GM10847 (cell line): Measurements from ENCODE around the gene DCAF4.

Source experiments
- POLR2A ChIP-seq: IDR thresholded peaks from 2 replicates; pipeline ENCODE4 v1.6.1; 2011; ENCODE audit not compliant: insufficient read length; ENCODE audit errors: extremely low read depth

Gene DCAF4

DNA sequence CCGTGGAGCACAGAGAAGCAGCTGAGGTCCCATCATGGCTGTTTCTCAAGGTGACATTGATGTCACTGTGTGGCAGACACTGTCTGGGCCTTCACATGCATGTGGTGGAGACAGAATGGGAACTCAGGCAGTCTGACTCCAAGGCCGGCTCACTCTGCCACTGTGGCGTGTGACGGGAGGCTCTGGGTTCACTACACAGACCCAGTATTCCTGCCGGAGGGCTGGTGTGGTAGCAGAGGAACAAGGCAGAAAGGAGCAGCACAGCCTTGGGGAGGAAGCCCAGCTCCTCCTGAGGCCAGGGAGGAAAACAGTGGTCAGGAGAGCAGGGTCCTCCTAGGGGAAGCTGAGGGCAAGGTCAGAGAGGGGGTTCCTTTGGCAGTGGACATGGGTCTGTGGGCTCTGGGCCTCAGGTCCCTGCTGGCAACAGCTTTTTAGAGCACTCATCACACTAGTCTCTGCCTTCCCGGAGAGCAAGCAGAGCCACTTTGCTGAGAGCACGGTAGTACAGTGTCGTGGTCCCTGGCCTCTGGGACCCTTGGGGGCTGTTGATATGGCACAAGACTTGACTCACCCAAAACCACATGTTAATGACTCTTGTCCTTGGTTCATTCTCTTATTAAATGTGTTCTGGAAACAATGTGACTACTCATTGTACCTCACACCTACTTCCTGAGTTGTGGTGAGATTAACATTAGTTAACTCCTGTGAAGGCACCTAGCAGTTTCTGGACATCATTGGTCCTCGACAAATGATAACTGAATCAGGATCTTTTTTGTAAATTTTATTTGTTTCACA is 21.3 kb downstream of the DCAF4 start:
- no peak for TF ChIP-seq POLR2A

DNA sequence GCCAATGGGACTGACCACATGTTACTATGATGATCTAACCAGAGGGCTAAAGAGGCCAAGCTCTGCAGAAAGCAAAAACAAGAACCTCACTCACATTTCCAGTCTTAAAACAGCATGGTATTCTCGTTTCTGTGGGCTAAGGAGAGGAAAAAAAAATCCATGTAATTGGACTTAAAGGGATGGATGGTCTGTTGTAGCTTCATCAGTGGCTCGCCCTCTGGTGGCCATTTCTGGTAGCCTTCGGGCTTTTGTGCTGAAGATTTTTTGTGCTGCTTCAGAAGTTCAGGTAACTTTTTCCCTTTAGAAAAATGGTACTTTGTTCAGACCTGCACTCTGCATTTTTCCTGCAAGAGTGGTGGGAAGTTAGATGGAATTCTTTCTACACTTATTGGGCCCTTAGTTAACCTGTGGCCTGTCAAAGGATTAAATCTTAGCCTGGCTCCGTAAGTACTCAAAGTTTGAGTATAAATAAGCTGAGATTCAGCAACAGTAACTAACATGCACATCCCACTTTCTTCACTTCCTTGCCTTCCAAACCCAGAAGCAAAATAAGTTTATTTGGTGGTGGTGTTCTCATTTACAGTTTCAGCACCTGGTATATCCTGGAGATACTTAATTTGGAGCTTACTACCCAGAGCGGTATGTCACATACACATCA is 22.3 kb downstream of the DCAF4 start:
- TF ChIP-seq POLR2A: no peak

DNA sequence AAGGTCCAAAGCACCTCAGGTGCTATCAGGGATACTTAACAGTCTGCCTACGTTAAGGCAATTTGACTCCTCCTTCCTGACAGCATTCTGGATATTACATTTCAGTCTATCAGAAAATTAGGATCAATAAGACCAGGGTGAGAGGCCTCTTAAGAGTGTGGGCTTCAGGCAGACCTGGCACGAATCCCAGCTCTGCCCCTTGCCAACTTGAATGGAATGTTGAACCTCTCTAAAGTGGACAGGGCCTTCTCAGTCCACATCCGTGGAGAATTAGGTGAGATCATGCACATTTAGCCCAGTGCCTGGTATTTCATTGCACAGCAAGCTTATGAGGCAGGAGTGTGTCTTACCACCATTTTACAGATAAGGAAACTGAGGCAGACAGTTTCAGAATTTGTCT is 25.9 kb downstream of the DCAF4 start:
- no peak for TF ChIP-seq POLR2A

DNA sequence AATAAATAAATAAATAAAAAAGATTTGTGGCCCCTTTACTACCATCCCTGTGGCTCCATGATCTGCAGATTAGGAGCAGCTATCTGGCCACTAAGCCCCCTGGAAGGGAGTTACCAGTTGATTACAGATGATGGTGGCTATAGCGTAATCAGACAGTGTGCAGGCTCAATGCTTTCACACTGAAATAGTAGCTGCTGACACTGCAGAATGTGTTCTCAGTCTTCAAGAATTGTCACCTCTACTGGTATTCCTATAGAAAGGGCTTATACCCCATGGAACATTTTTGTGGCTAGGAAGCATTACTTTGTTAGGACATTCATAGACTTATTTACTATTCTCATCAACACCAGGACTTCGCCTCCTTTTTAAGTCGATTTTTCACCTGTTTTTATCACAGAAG is 30.9 kb downstream of the DCAF4 start:
- no peak for TF ChIP-seq POLR2A

DNA sequence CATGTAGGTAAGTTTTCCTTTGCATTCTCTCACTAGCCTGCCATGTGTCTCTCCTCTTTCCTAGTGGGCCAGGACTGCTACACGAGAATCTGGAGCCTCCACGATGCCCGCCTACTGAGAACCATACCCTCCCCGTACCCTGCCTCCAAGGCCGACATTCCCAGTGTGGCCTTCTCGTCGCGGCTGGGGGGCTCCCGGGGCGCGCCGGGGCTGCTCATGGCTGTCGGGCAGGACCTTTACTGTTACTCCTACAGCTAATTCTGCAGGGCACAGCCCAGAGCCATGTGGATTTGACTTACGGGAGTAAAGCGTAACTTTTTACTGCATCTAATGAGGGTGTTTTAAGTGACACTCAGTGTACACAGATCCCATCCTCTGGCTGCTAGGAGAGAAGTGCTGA is 32.3 kb downstream of the DCAF4 start:
- no peak for TF ChIP-seq POLR2A

DNA sequence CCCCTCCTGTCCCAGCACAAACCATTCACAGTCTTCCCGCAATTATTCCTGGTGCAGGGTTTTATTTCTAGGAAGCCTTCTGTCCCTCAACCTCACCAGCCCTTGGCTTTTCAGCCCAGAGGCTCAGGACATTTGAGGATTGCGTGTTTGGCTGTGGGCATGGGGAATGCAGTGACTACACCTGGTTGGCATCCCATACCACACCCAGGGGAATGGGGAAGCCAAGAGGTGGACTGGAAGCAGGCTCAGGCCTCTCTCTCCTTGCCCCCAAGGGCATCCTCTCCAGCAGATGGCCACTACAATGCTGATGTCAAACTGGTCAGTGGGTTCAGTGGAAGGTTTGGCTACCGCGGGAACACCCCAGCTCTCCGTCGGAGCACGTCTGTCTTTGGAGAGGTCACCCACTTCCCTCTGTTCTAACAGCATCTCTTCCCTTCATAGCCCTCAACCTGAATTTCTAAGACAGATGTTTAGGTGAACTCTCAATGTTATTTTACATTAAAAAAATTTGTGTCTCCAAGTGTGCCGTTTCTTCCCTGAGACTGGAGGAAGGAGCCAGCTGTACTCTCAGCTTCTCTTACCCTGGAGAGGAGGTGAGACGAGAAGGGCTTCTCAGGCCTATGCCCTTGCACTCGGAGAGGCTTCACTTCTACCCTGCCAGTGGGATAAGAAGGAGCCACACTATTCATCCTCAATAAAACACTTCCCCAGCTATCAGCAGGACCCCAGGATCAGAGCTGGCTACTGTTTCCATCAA is 35.5 kb downstream of the DCAF4 start:
- TF ChIP-seq POLR2A: no peak

DNA sequence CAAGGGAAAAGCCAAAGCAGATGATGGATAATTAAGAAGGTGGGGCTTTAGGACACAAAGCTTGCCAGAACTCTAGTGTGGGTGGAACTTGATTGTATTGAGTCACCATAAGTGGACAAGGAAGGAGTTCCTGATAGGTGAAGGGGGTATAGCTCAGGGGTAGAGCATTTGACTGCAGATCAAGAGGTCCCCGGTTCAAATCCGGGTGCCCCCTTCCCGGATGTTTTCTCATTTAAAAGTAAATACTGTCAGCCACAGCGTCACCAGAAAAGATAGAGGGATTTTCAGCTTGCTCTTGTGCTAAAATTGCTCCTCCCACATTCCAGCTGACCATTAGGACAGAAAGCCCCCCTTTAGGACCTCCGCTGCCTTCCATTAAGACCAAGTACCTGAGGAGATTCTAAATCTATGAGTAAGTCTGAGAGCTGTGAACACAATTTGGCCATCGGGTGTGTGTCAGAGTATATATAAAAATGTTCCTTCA is 36.6 kb downstream of the DCAF4 start:
- TF ChIP-seq POLR2A: no peak

DNA sequence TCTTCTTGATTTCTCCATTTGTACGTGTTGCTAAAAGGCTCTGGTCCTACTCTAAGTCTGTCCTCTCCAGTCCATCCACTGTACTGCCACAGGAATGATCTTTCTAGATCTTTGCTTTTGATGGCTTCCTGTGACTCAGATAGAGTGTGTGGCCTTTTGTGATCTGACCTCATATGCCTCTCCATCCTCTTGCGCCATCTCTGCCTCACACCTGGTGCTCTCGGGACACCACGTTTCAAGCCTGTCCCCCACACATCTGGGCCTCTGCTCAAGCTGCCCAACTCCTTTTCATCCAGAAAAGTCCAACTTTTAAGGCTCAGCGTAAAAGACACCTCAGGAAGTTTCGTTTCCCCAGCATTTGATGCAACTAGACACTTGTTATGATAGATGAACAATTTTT is 39.0 kb downstream of the DCAF4 start:
- no peak for TF ChIP-seq POLR2A

DNA sequence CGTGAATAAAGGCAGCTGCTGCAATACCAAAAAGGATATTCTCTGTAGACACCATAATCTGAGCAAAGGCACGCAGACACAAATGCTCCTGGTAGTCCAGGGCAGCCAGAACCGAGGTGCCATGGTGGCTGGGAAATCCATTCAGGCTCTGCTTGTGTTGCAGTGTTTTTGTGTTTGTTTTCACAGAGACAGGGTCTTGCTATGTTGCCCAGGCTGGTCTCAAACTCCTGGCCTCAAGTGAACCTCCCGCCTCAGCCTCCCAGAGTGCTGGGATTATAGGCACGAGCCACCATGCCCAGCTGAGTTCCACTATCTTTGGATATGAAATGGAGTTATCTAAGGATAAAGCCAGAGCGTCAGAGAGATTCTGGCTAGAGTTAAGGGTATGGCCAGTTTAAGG is 39.8 kb downstream of the DCAF4 start:
- TF ChIP-seq POLR2A: no peak

DNA sequence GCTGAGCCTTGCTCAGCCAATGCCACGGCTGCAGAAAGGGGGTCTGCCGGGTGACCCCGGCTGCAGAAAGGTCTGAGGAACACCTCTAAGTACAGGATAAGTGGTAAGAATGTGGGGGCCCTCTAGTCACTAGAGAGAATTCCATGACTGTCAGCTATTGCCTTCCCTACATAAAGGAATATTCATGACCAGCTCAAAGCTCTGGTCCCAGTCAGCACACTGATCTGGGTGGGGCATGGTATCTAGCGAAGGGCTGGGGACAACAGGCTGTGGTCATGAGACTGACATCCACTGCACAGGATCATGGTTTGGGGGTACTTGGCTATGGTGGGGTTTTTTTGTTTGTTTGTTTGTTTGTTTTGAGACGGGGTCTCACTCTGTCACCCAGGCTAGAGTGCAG is 42.1 kb downstream of the DCAF4 start:
- no peak for TF ChIP-seq POLR2A

DNA sequence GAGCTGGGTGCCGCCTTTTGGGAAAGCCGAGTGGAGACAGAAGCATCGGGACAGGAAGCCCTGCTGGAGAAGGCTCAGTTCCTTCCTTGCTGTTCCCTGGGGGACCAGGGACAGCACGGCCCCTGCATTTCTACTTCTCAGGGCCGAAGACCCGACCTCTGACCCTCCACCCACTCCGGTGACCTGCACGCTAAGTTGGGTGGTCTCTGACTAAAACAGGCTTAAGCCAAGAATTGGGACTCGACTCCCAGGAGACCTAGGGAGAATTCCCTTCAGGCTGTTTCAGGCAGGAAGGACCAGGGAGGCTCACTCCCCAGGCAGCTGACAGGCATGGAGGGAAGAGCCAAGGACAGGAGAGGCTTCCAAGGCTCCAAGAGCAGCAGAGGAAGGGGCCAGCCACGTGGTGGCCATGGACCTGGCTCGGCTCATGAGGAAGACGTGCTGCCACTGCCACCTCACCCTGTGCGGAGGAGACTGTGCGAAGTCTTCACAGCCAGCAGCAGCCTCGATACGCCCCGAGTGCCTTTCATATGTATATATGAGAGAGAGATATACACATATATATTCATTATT is 43.9 kb downstream of the DCAF4 start:
- TF ChIP-seq POLR2A: no peak

DNA sequence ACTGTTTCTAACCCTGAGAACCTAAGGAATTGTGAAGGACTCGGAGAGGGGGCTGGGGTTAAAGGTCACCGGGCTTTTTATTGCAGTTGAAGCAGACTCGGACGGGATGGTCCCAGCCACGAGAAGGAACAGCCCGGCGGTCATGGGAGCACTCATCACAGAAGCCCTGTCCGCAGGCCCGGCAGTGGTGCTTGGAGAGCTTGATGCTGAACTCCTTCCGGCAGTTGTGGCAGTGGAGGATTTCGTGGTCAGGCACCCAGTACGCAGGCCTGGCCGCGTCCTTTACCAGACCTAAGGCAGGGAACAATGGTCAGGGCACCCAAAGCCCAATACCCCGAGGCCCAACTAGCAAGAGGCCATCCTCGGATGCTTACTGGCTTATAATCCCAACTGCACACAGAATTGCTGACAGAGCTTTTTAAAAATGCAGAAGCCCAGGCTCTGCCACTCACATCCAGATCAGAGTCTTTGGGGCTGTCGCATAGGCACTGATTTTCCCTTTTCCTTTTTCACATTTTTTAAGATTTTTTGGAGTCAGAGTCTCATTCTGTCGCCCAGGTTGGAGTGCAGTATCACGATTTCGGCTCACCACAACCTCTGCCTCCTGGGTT is 44.7 kb downstream of the DCAF4 start:
- TF ChIP-seq POLR2A: no peak

DNA sequence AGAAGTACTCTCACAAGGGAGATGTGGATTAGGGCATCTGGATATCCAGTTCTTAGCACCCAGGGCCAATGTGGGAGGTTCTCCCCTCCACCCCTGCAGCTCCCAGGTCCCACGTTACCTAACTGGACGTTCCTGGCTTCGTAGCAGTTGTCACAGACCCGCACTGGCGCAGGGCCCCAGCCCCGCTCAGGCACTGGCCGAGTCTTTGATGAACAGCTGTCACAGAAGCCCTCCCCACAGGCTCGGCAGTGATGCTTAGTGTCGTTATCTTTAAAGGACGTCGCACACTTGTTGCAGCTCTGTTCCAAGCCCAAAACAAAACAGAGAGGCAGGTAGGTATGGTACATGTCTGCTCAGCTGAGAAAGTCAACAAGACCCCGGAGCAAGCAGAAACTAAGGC is 48.4 kb downstream of the DCAF4 start:
- no peak for TF ChIP-seq POLR2A

DNA sequence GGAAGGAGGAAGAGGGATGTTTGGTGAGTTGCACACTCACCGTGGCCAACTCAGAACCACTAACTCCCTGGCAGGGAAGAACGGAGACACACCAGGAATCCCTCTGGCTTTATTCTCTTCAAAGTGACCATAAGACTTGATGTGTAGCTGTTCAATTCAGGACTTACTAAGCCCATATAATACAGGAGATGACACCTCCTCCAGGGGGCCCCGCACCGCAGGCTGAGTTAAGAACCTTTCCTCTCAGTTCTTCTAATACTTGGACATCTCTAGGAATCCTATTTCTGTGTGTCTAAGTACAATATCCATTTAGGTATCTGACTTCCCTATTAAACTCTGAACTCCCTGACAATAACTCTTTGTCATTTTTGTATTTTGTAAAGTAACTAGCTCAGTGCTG is 49.5 kb downstream of the DCAF4 start:
- TF ChIP-seq POLR2A: no peak

DNA sequence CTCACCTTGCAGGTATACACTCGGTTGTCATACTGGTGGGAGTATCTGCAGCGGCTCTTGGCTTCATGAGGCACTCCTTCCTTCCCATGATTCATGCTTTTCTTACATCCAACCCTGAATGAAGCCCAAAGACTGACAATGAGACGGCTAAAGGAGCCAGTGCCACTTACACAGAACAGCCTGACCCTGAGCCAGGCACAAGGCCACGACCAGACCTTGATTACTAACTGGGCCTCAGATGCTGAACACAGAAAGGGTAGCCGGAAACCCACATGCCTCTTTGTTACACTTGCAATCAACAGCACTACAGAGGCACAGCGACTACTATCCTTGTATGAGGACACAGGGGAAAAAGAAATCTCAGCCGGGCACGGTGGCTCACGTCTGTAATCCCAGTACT is 52.6 kb downstream of the DCAF4 start:
- TF ChIP-seq POLR2A: no peak
